HG03442 (cell line): Measurements from ENCODE around the gene STARD3.
A peak's percentile ranks its signal among the peaks of the same experiment; 100 is the strongest.
"Not testable (repeated sequence)": the region's sequence is repeated elsewhere in the genome, so short reads cannot be mapped to it uniquely, and the experiment has no call there.

ENCODE experiments used
- ATAC-seq: cut with Tn5 transposase; IDR thresholded peaks from one replicate; pipeline ENCODE4 v1.9.1; 2021; ENCODE audit warnings: mild to moderate bottlenecking, moderate library complexity; ENCODE audit not compliant: unreplicated experiment

STARD3 gene

DNA sequence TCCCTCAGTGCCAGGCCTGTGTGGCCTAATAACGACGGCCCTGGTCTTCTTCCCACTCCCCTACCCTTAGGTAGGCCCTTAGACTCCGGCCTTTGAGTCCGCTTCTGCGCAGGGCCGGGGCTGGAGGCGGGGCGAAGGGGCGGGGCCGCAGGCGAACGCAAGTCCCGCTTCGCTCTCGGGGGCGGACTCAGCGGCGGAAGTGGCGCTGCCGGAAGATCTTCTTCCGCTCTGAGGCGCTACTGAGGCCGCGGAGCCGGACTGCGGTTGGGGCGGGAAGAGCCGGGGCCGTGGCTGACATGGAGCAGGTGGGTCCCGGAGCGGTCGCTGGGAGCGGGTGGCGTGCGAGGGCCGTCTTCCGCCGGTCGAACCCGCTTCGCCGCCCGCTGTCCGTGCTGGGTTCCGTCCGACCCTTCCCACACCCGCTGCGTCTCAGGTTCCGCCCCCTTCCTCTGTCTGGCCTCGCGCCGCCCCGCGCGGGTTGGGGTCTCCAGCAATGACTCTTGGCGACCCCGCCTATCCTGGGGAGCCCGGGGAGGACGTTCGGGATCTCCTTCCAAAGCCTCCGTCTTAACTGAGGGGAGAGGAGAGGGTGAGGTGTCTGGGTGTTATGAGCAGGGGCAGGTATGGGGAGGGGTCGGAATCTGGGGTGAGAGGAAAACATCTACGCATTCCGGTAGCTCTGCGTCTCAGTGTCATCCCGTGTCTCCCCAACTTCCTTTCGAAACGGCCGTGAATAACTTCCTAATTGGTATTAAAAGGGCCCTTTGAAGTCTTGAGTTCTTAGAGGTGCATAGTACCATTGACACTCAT is at the start of gene STARD3:
STARD3 (plus strand) TSS at position 218 of the 810 bp plus-strand sequence. CDS start 16,388 bp downstream, outside the sequence.
- peak; percentile 71 for ATAC-seq

DNA sequence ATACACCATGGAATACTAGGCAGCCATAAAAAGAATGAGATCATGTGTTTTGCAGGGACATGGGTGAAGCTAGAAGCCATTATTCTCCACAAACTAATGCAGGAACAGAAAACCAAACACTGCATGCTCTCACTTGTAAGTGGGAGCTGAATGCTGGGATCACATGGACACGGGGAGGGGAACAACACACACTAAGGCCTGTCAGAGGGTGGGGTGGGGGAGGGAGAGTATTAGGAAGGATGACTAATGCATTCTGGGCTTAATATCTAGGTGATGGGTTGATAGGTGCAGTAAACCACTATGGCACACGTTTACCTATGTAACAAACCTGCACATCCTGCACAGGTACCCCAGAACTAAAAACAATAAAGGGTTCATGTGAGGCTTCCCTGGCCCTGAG is 46.8 kb upstream of the STARD3 start:
- not testable (repeated sequence) for ATAC-seq

DNA sequence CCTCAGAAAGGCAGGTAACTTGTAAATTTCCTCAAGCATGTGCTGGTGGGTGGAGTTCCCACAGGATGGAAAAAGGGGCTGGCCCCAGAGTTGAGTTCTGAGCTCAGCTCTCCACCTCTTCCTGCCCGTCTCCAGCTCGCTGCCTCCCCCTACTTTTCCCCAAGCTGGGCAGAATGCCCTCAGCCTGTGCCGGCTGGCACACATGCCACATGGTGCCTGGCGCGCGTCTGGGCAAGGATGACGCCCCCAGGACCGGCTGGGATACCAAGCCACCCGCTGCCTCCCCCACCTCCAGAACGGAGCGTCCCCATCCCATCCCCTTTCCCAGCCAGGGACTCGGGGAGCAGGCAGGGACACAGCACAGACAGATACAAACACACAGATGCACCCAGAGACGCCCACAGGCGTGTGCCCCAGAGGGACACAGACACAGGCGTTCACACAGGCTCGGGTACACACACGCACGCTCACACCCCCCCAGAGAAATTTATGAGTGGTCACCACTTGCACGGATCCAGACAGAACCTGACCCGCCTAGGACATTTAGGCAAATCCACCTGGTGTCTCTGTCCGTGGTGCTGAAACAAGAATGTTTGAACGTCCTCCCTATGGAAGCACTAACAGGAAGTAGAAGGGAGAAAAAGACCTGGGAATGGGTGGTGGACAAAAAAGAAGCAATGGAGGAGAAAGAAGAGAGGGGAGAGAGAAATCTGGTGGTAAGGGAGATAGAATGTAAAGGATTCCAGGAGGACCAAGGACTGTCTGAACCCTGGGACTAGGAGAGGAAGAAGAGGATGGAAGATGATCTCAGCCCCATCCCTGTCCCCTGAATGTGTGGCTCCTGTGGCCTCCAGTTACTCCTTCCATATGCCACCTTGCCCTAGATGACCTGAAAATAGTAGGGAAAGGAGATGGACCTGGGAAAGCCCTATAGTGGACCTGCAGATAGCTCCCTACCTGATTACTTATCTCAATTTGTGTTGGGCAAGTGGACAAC is 44.7 kb upstream of the STARD3 start:
- ATAC-seq = no peak

DNA sequence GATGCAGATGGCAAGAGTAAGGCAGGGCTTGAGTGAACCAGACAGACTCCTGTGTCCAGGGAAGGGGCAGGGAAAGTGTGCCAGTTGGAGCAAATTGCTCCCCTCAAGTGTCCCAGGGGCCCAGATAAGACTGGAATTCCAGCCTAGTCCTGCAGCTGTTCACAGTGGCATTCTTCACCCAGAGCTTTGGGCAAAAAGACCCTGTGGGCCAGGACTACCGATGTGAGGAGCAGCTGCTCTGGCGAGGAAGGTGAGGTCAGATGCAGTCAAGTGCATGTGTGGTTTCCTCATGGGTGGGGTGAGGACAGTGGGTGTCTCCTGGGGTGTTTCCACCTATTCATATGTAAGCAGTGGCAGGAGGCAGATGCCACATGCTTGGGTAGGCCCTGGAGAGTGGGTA is 43.6 kb upstream of the STARD3 start:
- ATAC-seq = no peak

DNA sequence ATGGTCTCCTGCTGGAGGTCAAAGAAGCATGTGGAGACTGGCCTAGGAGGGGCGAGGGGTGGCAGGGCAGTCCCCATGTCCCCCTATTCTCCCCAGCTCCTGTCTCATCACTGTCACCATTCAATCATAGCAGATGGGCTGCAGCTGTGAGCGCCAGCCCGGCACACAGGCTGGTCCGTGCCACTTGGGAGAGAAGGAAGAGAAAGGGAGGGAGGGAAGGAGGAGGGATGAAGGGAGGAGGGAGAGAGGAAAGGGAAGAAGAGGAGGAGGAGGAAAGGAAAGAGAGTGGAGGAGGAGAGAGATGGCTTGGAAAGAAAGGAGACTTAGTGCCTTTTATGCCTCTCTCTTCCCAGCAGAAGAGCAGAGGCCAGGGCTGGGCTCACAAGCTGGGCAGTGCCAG is 41.6 kb upstream of the STARD3 start:
- no peak for ATAC-seq

DNA sequence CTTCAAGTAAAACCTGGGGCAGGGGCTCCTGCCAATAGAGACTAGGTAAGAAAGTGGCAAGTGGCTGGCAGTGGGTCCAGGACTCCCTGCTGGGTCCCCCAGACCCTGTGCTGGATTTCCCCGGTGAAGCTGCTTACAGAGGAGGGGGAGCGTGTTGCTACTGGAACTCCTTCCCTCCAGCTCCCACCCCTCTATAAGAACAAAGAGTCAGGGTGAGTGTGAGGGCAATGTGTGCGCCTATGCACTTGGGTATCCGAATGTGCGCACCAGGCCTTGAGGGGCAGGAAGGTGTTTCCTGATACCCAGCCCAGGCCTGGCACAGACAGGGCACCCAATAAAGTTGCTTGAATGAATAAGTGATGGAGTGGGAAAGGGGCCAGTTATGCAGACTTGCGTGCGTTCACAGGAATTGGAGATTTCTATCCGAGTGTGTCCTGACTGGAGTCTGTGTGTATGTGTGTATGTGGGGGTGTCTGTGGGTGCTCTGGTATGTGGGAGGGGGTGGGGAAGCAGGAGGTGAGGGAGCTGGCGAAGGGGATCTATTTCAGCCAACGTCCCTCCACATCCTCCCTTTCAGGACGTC is 40.9 kb upstream of the STARD3 start:
- ATAC-seq = no peak

DNA sequence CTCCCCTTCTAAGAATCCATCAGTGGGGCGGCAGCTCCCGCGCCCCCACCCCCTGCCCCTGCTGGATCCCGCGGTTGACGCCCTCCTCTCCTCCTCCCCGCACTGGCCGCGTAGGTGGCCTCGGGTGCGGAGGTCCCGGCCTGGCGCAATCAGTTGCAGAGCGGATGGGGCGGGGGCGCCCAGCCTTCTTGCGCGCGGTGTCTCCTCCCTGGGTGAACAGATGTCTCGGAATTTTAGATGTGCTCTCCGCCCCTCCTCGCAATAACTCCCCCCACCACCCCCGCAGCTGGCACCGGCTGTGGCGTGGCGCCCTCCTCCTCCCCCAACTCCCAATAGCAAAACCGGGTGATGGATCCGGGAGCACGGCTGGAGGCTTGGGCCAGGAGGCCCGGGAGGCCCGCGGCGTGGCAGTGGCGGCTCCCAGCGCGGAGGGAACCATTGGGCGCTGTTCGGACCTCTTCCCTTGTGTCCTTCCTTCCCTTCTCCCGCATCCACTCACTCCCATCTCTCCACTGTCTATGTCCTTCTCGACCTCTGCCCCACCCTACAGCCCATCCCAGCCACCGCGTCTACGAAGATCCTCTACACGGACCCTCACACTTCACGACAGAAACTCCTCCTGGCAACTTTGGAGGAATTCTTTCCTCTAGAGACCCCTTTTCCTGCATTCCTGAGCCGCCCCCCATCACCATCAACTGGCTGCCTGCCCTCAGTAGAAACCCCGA is 40.2 kb upstream of the STARD3 start:
- ATAC-seq = no peak

DNA sequence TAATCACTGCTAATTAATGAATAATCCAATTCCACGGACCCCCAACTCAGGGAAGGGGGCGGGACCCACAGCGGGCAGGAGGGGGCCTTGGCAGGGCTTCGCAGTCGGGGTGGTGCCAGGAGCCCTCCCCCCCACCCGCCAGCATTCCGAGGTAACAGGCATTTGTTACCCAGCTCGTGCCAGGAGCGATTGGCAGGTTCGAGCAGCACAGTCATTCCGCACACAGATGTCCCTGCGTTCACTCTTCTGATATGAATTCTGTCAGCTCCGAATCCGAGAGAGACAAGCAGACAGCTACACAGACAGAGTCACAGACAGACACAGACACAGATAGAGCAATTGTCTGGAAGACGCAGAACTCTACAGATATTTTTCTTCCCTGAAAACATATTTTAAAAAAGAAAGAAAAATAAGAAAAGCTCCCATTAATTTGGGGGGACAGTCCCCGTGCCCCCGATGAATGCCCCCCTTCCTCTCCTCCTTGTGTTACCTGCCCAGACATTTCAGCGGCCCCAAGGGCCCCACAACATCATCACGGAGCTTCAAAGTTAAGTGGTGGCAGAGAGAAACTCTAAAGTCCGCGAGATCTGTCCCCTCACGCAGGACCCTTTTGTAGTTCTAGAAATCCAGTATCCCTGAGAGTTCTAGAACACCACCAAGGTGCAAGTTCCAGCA is 39.4 kb upstream of the STARD3 start:
- no peak for ATAC-seq

DNA sequence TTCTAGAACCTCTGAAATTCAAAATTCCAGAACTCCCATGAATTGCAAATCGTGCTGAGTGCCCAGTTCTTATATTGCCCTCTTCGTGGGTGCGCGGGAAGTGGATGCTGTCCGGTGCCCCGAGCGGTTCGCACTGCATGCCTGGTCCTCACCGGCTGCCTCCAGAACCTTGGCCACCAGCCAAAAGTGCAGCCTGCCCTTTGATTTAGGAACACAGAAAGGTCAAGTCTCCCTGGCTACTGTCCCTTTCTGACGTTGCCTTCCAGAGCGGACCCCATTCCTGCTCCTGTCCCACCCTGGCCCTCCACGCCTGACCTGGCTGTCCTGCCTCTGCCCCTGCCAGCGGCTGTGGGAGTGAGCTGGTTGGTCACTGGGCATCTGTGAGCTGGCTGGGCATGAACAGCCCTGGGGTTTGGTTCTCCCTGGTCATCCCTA is 38.9 kb upstream of the STARD3 start:
- no peak for ATAC-seq

DNA sequence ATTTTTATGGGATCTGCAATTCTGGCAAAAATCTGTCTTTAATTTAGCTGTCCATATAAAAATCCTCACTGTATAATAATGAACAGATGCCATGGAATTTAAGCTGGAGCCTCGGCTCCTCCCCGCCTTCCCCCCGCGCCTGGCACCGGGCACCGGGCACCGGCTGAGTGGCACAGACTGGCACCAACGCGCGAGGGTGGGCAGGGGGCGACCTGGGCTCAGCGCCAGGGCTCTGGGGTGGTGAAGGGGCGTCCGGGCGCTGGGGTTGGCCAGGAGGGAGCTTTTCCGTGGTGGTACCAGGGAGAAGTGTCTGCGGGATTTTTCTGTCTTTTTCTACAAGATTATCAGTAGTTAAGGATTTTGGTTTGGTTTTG is 38.3 kb upstream of the STARD3 start:
- ATAC-seq = no peak

DNA sequence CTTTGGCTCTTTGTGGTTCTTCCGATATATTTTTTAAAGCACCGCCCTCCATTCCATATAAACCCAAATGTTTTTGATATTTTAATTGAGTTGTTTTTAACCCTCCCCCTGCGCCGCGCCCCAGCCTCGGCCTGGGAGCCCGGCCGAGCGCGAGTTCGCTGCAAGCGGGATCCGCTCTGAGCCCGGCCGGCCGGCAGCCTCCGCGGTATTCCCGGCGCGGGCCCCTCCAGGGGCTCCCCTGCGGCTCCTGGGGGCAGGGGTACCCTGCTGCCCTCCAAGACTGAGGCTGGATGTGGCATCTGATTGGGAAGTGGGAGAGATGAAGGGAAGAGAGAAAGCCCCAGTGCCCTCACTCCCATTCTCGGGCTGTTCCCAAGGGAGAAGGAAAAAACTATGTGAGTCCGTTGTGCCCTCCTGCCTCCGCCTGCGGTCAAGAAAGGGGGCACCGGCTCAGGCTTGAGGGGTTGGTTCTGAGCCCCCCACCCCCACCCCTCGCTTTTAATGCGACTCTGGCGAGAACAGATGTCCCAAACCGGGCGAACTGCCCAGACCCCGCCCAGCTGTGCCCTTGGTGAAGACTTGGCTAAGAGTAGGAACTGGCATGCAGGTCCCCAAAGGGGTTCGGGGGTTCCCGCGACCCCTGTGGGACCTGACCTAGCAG is 37.8 kb upstream of the STARD3 start:
- ATAC-seq = no peak

DNA sequence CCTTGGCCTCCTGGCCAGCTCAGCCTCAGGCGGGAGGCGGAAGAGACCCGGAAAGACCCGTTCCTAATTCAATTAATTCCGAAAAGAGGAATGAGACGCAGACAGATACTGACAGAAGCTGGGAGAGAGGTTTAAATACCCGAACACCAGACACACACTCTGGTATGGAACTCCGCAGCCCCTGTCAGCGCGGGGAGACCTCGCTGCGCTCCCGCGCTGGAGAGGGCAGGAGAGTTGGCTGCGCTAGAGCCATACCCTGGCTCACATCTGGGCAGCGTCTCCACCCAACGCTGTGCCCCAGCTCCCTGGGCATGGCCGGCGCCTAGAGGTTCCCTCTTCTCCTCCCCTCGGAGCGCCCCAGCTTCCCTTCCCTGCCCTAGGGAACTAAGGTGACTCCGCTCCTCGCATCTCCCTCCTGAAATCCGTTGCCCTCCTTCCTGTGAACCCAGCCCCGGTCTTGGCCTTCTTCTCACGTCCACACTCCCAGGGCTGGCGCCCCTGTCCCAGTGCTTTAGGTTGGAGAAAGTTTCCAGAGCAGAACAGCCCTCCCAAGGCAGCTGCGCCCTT is 37.2 kb upstream of the STARD3 start:
- no peak for ATAC-seq

DNA sequence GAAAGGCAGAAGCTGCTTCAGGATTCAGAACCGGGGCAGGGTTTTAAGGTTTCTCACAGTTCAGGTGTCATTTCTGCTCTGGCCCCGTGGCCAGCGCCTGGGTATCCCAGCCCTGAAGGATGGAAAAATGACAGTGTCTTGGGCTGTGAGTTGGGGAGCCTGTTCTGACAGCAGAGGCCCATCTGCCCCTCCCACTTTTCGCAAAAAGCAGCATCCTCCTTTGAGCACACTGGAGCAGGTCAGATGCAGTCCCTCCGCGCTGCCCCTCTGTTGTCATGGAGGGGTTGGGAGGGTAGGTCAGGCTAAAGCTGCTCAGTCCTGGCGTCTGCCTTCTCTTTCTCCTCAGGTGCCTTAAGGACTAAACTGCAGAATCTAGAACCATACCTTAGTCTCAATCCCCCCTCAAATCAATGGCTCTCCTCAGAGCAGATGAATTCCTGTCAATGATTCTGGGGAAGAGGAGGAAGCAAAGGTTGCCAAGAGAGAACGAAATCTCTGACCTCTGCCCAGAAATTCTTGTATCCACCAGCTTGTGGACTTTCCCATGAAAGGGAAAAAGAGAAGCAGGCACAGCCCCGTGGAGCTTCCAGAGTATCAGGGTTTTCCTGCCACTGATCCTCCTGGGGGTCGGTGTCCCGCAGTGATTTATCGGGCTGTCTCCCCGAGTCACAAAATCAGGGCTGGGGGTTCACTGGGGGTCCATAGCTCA is 36.5 kb upstream of the STARD3 start:
- no peak for ATAC-seq

DNA sequence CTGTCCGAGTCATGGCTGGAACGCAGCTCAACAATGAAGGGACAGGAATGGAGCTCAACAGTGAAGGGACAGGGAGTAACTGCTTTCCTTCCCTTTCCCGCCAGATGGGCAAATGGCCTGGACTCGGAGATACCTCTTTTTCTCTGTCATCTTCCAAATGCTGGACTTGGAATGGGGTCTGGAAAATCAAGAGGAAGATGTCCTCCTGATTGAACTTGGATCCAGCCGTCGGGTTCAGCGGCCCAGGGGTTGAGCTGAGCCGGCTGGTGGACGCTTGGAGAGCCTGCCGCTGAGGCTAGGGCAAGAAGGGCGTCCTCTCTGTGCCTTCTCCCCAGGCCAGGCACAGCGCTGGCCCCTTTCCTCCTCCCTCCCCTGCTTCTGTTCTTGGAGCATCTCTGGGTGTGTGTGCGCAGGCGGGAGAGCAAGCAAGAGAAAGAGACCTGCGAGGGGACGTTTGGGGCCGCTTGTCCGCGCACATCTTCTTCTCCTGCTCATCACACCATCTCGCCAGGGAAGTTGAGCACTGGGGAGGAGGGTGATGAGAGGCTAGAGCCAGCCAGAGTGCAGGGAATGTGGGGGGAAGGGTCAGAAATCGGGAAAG is 35.8 kb upstream of the STARD3 start:
- no peak for ATAC-seq

DNA sequence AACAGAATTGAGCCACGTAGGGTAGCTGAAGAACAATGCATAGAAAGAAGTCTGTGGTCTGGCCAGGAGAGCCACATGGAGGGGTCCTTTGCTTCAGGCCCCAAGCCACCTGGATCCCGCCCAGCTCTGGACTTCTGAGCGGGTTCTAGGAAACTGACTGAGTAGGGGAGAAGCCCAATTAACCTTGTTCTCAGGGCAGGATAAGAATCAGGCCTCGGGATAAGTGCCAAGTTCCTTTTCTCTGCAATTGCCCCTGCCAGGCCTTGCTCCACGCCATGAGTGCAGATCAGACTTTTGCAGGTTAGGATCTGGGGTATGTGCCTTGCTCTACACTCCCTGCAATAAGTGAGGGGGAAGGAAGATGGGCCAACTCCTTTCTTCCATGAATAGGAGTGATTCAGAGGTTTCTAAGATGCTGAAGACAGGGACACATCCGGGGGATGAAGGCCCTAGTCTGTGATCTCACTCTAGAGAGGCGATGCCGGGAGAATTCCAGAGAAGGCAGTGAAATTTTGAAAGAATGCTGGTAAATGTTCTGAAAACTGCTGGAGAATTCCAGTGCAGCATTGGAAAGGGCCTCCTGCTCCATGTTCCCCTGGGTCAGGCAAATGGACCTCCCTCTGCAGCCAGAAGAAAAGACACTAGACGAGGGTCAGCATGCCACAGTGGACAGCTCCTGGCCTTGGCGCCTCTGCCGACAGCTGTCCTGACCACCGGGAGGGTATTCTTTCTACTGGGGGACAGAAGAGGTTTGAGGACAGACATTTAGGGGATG is 35.0 kb upstream of the STARD3 start:
- ATAC-seq = no peak

DNA sequence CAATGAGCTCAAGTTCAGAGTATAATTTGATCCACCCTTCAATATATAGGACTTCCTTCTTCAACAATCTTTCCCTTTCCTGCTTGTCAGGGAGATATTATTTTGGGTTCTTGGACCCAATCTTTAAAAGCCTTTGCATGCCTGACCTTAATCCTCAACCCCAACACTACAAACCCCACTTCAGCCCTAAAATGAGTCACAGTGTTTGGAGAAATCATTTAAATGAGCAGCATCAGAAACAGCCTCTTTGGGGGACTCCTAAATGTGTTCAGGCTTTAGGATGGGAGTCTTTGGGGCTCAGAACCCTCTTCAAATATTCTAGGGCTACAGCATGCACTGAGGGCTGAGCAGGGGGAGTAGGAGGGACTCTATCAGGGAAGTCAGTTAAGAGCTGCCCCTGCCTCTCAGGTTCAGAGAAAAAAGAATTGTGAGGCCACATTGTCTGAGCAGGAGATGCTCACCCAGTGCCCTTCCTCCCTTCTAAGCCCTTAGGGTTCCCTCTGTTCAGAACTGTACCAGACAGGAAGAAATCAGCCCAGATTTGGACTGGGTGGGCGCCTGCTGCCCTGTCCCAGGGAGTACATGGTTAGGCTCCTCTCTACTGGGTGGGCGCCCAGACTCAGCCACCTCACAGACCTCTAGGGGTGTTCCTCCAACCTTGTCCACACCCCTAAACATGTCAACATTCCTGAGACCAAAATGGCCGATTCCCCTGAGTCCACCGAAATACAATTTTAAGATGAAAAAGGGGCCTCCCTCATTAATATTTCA is 34.2 kb upstream of the STARD3 start:
- no peak for ATAC-seq
